Spleen (tissue), 13 donors: ENCODE measurements around the gene PCARE. TPM values are rescaled to one million over a fixed set of nuclear protein-coding genes. Genes with fewer than 3 reads are reported as not detected.

ENCODE experiments used
- DNase-seq: peaks from one replicate; pipeline ENCODE4 v3.0.0-alpha.2; 2020
- H3K27ac ChIP-seq, 8 donors: fragments of 200-600 bp; sonication (generic) in 7 of 8; 1 replicate in 4 of 8; 2 replicates in 4 of 8; pipeline versions ENCODE4 v1.5.0 to v1.8.0; 2016 to 2021; ENCODE audit warnings: inconsistent platforms in 4 of 8, mild to moderate bottlenecking in 4 of 8, moderate library complexity in 1 of 8
- H3K27me3 ChIP-seq, 7 donors: fragments of 200-600 bp; sonication (generic) in 6 of 7; replicated peaks in 1 of 7; 1 replicate in 4 of 7; 2 replicates in 3 of 7; pipeline versions ENCODE4 v1.5.0 to v1.8.0; 2016 to 2021; ENCODE audit warnings: inconsistent platforms in 3 of 7, mild to moderate bottlenecking in 1 of 7
- H3K36me3 ChIP-seq, 6 donors: fragments of 200-600 bp; sonication (generic) in 5 of 6; 1 replicate in 4 of 6; 2 replicates in 2 of 6; pipeline versions ENCODE4 v1.5.0 to v1.8.0; 2016 to 2021; ENCODE audit warnings: inconsistent platforms in 2 of 6
- H3K4me1 ChIP-seq, 6 donors: fragments of 200-600 bp; sonication (generic) in 5 of 6; 1 replicate in 3 of 6; 2 replicates in 3 of 6; pipeline versions ENCODE4 v1.5.0 to v1.8.0; 2016 to 2021; ENCODE audit warnings: inconsistent platforms in 3 of 6
- H3K4me3 ChIP-seq, 8 donors: fragments of 200-600 bp; sonication (generic) in 7 of 8; 1 replicate in 4 of 8; 2 replicates in 4 of 8; pipeline versions ENCODE4 v1.5.0 to v1.8.0; 2016 to 2021; ENCODE audit warnings: inconsistent platforms in 4 of 8, mild to moderate bottlenecking in 4 of 8, moderate library complexity in 2 of 8
- H3K9me3 ChIP-seq, 8 donors: fragments of 200-600 bp; sonication (generic) in 7 of 8; 1 replicate in 4 of 8; 2 replicates in 4 of 8; pipeline versions ENCODE4 v1.5.0 to v1.8.0; 2016 to 2021; ENCODE audit warnings: inconsistent platforms in 4 of 8
- CTCF ChIP-seq, 11 experiments: fragments of 200-600 bp in 7 of 11; fragments of 450-650 bp in 4 of 11; sonication (generic) in 4 of 11; IDR thresholded peaks in 8 of 11; conservative IDR thresholded peaks in 3 of 11; 1 replicate in 7 of 11; 2 replicates in 4 of 11; pipeline versions ENCODE4 v1.4.0 to v1.8.0; 2016 to 2021; ENCODE audit warnings: antibody characterized with exemption in 11 of 11, inconsistent platforms in 4 of 11, mild to moderate bottlenecking in 1 of 11
- POLR2A ChIP-seq, 3 donors: fragments of 450-650 bp; IDR thresholded peaks; one replicate each; pipeline ENCODE4 v1.5.1; 2017; ENCODE audit warnings: antibody characterized with exemption in 3 of 3, mild to moderate bottlenecking in 1 of 3
- POLR2AphosphoS5 ChIP-seq, 3 donors: sonication (generic); formaldehyde crosslinking; IDR thresholded peaks; one replicate each; pipeline ENCODE4 v1.5.1; 2017; ENCODE audit warnings: antibody characterized with exemption in 3 of 3
- WGBS, 5 donors: extraction: QIAGEN DNeasy Blood & Tissue Kit in 3 of 5; methylation state at CpG; one replicate each; pipeline versions ENCODE4 v1.1.5 to v1.1.7; 2013 to 2018; 5-methylcytosine and 5-hydroxymethylcytosine counted together
- intact Hi-C: fragments of 100-400 bp; cut with DNase I; formaldehyde crosslinking; loops from one replicate; pipeline ENCODE4 v1.15.0; 2023; ENCODE audit warnings: low total_unique reads
- long read RNA-seq, 2 donors: transcript quantifications; one replicate each; lab custom pipeline, GENCODE V29; 2026
- polyA plus RNA-seq, 3 donors: library from polyadenylated mRNA; stranded (reverse); fragments of 200-250 nt; gene quantifications; one replicate each; pipeline ENCODE4 v1.2.1, GENCODE V29; 2013
- total RNA-seq, 7 donors: library from RNA; depleted of rRNA in 3 of 7; stranded (reverse); fragments of >200 nt in 3 of 7; fragmentation: NEBNext Ultra II Directional in 4 of 7; extraction: Animal tissue kit (Norgen Biotek cat#: 25700) in 4 of 7; gene quantifications; one replicate each; pipeline versions ENCODE4 v1.1.0 to v1.2.1, GENCODE V29; 2016 to 2021
- donor health status: healthy with polysubstance abuse.
- donor health status: DM: no; HTN: no; CAD: no; lungs with moderate emphysema.
- donor health status: DM: no; HTN: no; CAD: no.
- donor health status: Bipolar disorder and iron deficiency.
- donor health status: healthy.
- donor health status: DM: no; HTN: no; CAD: no.
- donor health status: DM: yes; HTN: yes; CAD: no.

PCARE gene
- total RNA-seq (not detected), polyA plus RNA-seq (not detected)
- long read RNA-seq, donor 1, result 0 reads
- long read RNA-seq, donor 2, result 0 reads

GRCh38 chr2:29074411-29074810 lies at the start of gene PCARE:
Gene PCARE (minus strand): TSS chr2:29074523. CDS start chr2:29074261, 262 bp downstream.
- 88 to 93% (median 92%) methylated on average over 8 of the region's 8 CpGs for WGBS, 5 donors
- TF ChIP-seq POLR2AphosphoS5 (IDR thresholded peaks at IDR 0.05) (no peak), POLR2A (IDR thresholded peaks at IDR 0.05) (no peak), CTCF (IDR thresholded peaks at IDR 0.05 in 8 of 11, conservative IDR thresholded peaks at IDR 0.05 in 3 of 11) (no peak)
- DNase-seq, result no peak
- intact Hi-C loops, result no loop called here
- H3K36me3 ChIP-seq, result no peaks in the 10 kb centered on the region
- no peak within 1 kb of the TSS for H3K4me3 ChIP-seq
- no peaks in the 10 kb centered on the region for H3K4me1 ChIP-seq
- H3K9me3 ChIP-seq, result peaks cover 0 to 20% (median 7%) of the 10 kb centered on the region in 8 donors
- H3K27ac ChIP-seq, result no peak within 1 kb of the TSS
- H3K27me3 ChIP-seq, result no peaks in the 10 kb centered on the region

GRCh38 chr2:29123617-29124349 lies 49.5 kb upstream of the PCARE start:
- Histone ChIP-seq H3K9me3 (peaks cover 0 to 24% (median 17%) of the 10 kb centered on the region in 8 donors), H3K4me3 (no peak overlapping the region), H3K27me3 (no peaks in the 10 kb centered on the region), H3K27ac (no peak overlapping the region), H3K36me3 (peaks cover 0 to 40% (median 0%) of the 10 kb centered on the region in 6 donors), H3K4me1 (peaks cover 0 to 15% (median 0%) of the 10 kb centered on the region in 6 donors)
- 89 to 96% (median 90%) methylated on average over 3 of the region's 3 CpGs for WGBS, 5 donors
- intact Hi-C loops, result no loop called here
- TF ChIP-seq POLR2A (IDR thresholded peaks at IDR 0.05) (no peak), CTCF (IDR thresholded peaks at IDR 0.05 in 8 of 11, conservative IDR thresholded peaks at IDR 0.05 in 3 of 11) (no peak), POLR2AphosphoS5 (IDR thresholded peaks at IDR 0.05) (no peak)
- DNase-seq, result no peak

DNA sequence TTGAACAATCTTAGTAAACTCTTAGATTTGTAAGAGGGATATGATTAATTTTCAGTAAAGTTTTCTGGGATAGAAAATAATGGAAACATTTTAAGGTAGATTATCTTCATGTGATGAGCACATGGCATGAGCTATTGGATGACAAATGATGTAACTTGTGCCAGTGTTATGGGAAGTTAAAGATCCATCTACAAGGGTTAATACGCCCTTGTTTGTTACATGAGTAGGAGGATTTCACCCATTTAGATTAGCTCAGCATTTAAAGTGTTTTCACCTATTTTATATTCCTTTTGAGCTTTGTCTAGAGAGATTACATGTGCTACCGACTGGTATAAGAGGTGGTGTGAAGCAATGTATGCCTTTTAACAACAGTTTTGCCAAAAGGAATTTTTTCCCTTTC lies 46.5 kb upstream of the PCARE start:
- no peak overlapping the region for H3K27ac ChIP-seq
- intact Hi-C loops, result no loop called here
- DNase-seq, result no peak
- peaks cover 0 to 42% (median 16%) of the 10 kb centered on the region in 6 donors for H3K4me1 ChIP-seq
- WGBS, 5 donors, result 88 to 98% (median 93%) methylated on average over 2 of the region's 2 CpGs
- H3K36me3 ChIP-seq, result peaks cover 0 to 40% (median 0%) of the 10 kb centered on the region in 6 donors
- H3K9me3 ChIP-seq, result peaks cover 0 to 24% (median 17%) of the 10 kb centered on the region in 8 donors
- no peak overlapping the region for H3K4me3 ChIP-seq
- peaks cover 0 to 5% (median 0%) of the 10 kb centered on the region in 7 donors for H3K27me3 ChIP-seq
- TF ChIP-seq POLR2AphosphoS5 (IDR thresholded peaks at IDR 0.05) (no peak), CTCF (IDR thresholded peaks at IDR 0.05 in 8 of 11, conservative IDR thresholded peaks at IDR 0.05 in 3 of 11) (no peak), POLR2A (IDR thresholded peaks at IDR 0.05) (no peak)

DNA sequence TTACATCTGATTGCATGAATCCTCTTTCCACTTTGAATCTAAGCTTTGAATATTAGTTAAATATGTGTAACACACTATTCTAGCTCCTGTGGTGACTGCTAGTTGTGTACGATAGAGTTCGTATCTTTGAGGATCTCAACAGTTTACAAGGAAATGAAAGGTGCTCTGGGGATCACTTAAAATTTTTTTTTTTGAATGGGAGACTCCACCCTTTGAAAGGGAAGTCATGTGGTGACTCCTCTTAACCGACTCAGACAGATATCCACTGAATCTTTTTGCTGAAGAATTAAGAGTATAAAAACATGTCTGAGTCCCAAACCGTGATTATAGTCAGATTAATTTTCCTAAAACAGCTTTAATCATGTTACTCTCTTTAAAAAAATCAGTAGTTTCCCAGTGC lies 44.9 kb upstream of the PCARE start:
- H3K27ac ChIP-seq, result no peak overlapping the region
- DNase-seq, result no peak
- intact Hi-C loops, result no loop called here
- peaks cover 0 to 14% (median 10%) of the 10 kb centered on the region in 8 donors for H3K9me3 ChIP-seq
- TF ChIP-seq POLR2AphosphoS5 (IDR thresholded peaks at IDR 0.05), result no peak
- TF ChIP-seq CTCF (IDR thresholded peaks at IDR 0.05 in 8 of 11, conservative IDR thresholded peaks at IDR 0.05 in 3 of 11), result no peak
- TF ChIP-seq POLR2A (IDR thresholded peaks at IDR 0.05), result no peak
- no peak overlapping the region for H3K4me3 ChIP-seq
- peaks cover 0 to 27% (median 0%) of the 10 kb centered on the region in 6 donors for H3K36me3 ChIP-seq
- WGBS, 5 donors, result 36 to 60% (median 45%) methylated on average over 4 of the region's 4 CpGs
- peaks cover 0 to 54% (median 24%) of the 10 kb centered on the region in 6 donors for H3K4me1 ChIP-seq
- peaks cover 0 to 19% (median 0%) of the 10 kb centered on the region in 7 donors for H3K27me3 ChIP-seq
